SHP77 treated with DMSO at 0.1 percent for 48 hours (cell line): ENCODE data around the gene POLK.
"Not testable (repeated sequence)": the region's sequence is repeated elsewhere in the genome, so short reads cannot be mapped to it uniquely, and the experiment has no call there.

Source experiments
- DNase-seq: peaks from one replicate; lab custom pipeline; 2025; lab: John Stamatoyannopoulos, UW

Gene POLK

DNA sequence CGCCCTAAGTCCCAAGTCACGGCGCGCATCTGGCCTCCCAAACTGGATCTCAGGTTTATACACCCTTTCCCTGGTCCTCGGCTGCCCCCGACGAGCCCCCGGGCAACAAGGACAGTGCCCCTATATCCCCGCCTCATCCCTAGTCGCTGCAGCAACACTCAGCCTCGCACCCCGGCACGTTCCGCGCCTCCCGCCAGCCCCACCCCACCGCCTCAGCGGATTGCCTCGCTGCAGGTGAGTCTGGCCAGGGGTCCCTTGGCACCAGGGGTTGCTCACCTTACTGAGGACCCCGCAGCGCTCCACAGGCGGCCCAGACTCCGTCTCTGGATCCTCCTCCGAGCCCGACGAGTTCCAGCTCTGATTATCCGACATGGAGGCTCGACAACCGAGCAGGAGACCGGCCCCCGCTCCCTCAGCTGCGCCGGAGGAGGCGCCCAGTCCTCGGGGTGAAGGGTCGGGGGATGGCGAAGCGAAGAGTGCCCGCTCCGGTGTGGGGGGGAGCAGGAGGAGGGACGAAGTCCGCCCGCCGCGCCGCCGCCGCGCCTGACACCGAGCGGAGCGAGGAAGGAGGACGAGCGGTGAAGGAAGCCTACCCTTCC lies 756 bp upstream of the POLK start:
- DNase-seq = peak; percentile 34

DNA sequence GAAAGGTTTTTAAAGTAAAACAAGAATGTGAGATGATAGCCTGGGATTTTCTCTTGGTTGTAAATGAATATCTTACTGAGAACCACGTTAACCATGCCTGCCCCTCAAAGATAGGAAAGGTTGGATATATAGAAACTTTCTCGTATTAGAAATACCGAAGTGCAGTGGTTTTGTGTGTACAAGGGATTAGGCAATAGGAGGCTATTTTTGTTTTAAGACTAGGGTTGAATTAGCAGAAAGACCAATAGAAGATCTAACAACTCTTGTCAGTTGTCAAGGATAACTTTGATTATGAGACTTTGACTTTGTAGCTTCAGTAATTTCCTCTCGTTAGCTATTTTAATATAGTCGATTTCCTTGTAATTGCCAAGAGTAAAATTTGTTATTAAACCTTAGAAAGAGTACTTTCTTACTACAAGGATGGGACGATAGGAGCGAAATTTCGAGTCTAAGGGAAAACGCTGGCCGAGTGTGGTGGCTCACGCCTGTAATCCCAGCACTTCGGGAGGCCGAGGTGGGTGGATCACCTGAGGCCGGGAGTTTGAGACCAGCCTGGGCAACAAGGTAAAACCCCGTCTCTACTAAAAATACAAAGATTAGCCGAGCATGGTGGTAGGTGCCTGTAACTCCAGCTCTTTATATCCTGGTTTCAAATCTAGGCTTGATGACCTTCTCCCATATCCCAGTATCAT lies 838 bp downstream of the POLK start:
- peak; percentile 28 for DNase-seq

DNA sequence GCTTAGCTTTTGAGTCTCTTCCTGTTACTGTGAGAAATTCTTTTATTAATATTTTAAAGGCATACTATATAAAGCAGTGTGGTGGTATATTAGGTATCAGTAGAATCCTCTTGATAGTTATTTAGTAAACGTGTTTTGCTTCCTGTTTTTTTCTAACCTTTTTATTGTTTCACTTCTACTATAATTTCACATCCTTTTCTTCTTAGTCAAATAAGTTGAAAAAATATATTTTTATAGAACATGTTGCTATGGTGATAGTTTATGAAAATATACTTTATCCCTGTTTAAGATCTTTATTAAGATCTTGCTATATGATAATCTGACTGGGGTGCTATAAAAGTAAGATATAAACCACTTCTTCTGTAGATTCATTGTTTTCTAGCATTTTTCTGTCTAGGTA lies 2.1 kb downstream of the POLK start:
- no peak for DNase-seq

DNA sequence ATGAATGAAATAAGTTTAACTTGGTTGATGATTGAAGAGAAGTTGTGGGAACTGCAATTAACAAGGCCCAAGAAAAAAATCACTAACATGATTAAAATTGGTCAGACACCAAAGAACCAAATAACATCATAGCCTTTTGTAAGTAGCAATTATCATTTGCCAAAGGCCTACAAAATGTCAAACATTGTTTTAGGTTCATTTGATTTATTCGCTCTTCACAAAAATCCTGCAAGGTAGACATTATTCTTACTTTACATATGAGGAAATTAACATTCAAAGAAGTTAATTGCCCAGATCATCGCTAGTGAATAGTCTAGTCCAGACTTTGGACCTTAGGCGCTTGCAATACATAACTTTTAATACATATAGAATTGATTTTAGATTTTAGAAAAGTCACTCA lies 2.6 kb downstream of the POLK start:
- DNase-seq = no peak

DNA sequence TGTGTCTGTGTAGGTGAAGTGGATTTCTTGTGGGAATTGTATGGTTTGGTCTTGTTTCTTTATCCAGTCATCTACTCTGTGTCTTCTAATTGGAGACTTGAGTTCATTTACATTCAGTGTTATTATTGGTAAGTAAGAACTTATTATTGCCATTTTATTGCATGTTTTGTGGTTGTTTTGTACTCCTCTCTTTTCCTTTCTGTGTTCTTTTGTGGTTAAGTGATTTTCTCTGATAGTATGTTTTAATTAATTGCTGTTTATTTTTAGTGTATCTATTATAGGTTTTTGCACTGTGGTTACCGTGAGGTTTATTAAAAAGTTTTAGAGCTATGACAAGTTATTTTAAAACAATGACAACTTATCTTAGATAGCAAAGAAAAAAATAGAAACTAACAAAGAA lies 8.1 kb downstream of the POLK start:
- DNase-seq = no peak

DNA sequence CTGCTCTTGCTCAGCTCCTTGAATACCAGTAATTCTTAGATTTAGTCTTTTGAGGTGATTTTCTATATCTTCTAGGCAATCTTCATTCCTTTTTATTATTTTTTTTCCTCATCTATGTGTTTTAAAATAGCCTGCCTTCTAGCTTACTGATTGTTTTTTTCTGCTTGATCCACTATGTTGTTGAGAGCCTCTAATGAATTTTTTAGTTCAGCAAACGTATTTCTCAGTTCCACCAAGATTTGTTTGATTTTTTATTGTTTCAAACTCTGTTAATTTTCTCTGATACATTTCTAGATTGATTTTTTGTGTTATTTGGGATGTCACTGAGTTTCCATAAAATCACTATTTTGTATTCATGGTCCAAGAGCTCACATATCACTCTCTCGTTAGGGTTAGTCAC lies 9.5 kb downstream of the POLK start:
- no peak for DNase-seq

DNA sequence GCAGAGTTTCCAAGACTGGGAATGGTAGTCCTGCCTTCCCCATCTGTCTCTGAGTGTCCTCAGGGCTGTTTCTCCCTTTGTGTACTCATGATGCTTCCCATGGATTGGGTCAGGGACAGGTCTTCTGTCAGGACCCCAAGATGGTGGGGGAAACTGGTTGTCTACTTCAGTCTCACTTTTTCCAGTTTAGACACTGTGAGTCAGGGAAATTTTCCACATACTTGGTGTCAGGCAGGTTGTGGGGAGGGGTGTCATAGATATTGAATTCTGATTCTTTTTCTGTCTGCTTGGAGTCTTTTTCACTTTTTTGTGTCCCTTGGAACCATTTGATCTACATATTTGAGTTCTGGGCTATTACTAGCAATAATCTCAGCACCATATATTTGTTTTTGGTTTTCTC lies 10.3 kb downstream of the POLK start:
- no peak for DNase-seq

DNA sequence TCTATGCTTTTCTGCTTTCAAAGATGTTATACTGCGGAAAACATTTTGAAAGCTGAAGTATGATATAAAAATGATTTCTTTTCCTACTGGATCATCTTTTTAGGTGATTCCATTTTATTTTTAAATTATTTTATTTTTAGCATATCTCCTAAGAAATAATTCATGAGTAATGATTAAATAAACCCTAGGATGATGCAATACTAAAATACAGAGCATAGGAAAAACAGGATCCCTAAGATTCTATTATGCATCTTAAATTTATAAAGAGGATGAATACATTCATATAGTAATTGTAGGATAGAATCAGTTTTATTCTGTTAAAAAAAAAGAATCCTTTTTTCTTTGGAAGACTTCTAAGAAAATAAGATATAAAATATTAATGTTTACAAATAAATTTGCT lies 10.9 kb downstream of the POLK start:
- DNase-seq = no peak

DNA sequence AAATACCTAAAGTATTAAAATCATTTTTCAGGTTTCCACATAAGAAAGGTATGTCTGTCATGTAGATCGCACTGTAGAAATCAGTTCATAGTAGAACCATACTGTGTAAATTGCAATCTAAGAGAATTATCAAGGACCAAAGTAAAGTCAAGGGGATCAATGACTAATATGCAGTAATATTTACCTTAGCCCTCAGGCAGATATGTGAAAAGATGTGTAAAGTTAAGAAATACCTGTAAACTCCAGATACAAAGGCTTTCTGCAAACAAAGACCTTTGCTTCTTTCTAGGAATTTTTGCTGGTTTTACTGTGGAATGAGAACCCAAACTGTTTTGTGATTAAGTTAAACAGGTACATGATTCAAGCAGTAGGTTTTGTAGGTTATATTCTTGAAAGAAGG lies 11.6 kb downstream of the POLK start:
- no peak for DNase-seq

DNA sequence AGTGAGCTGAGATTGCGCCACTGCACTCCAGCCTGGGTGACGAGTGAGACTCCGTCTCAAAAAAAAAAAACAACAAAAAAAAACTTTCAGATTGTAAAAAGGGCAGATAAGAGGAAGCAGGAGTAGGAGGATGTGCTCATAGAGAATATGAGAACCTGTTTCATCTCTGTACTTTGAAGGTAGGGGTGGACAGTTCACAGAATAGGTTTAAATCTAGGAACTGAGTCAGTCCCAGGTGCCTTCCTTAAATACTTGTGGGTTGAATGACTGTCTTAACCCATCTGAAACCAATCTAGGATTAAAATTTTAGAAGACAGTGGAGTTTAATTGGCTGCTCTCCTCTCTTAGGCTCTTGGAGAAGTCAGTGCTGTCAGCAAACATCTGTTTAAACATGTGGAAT lies 12.4 kb downstream of the POLK start:
- no peak for DNase-seq

DNA sequence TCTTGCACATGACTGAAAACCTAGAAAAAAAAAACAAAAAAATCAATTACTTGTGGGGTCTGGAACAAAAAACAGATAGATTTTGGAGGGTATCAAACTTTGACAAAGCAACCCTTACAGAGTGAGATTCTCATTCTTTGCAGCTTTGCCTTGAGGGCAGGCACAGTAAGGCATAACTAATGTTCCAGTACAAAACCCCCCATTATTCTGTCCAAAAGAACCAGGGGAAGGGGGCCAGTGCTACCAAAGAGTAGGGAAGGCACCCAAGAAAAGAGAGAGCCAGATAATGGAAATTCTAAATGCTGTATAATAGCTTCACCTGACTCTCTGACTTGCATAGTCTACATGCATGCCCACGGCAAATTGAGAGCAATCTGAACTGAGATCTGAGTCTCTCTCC lies 12.9 kb downstream of the POLK start:
- no peak for DNase-seq

DNA sequence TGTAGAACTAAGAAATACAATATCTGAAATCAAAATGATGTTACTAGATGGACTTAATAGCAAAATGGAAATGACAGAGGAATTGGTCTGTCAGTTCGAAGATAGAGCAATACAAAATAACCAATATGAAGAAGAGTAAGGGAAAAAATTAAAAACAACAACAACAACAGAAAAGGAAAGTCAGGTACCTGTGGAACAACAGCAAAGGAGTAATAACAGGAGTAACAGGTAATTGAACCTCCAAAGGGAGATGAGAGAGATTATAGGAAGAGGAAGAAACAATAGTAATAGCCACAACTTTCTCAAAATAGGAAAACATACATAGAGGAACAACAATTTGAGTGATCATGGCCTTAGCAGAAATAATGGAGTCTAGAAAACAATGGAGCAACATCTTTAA lies 13.7 kb downstream of the POLK start:
- no peak for DNase-seq

DNA sequence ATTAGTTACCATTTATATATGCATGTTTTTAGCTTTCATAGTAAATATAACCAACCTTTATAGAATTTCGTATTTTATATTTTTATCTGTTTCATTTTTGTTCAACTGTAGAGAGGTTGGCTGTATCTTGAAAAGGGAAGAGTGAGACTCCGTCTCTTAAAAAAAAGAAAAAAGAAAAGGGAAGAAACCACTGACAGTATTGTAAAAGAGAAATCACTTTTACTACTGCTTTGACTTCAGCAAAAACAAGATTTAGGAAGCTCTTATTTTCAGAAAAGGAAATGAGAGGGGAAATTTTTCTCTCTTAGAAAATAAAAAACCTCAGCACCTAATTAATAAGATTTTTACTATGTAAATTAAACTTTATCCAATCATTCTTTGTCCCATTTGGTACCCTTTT lies 14.4 kb downstream of the POLK start:
- DNase-seq = no peak

DNA sequence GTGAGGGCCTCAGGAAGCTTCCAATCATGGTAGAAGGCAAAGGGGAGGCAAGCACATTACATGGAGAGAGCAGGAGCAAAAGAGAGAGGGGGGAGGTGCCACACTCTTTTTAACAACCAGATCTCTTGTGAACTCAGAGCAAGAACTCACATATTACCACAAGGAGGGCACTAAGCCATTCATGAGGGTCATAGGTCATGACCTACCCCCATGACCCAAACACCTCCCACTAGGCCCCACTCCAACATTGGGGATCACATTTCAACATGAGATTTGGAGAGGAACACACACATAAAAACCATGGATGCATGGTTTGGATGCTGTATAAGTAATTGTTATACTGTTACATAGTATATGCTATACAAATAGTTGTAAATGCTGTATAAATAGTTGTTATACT lies 17.5 kb downstream of the POLK start:
- no peak for DNase-seq

DNA sequence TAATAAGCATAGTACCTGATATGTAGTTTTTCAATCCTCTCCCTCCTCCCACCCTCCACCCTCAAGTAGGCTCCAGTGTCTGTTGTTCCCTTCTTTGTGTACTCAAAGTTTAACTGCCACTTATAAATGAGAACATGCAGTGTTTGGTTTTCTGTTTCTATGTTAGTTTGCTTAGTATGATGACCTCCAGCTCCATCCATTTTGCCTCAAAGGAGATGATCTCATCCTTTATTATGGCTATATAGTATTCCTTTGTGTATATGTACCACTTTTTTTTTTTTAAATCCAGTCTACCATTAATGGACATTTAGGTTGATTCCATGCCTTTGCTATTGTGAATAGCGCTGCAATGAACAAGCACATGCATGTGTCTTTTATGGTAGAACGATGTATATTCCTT lies 20.5 kb downstream of the POLK start:
- DNase-seq = no peak

DNA sequence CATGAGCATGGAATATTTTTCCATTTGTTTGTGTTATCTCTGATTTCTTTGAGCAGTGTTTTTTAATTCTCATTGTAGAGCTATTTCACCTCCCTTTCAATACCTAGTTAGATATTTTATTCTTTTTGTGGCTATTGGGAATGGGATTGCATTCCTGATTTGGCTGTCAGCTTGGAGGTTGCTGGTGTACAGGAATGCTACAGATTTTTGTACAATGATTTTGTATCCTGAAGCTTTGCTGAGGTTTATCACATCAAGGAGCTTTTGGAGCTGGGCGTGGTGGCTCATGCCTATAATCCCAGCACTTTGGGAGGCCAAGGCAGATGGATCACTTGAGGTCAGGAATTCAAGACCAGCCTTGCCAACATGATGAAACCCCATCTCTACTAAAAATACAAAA lies 22.0 kb downstream of the POLK start:
- DNase-seq = not testable (repeated sequence)

DNA sequence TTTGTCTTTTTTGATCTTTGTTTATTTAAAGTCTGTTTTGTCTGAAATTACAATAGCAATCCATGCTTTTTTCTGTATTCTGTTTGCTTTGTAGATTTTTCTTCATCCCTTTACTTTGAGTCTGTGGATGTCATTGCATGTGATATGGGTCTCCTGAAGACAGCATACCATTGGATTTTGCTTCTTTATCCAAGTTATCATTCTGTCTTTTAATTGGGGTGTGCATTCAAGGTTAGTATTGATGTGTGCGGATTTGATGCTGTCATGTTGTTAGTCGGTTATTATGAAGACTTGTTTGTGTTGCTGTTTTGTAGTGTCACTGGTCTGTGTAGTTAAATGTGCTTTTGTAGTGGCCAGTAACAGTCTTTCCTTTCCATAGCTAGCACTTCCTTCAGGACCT lies 23.0 kb downstream of the POLK start:
- DNase-seq = no peak

DNA sequence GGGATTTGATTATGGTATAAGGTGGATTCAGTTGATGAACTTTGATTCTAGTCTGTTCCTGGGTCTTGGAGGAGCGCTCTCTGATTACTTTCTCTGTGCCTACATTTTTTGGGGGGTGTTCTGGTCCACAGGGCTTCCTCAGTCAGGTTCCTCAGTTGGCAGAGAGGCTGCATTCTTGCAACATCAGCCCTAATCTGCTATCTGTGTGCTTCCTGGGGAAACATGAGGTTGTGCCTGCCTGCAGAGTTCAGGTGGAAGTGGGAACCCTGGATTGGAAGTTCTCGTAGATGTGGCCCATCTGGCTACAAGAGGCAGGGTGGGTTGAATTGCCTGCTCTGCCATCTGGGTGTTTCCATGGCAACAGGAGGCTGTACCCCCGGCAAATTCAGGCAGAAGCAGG lies 24.5 kb downstream of the POLK start:
- DNase-seq = no peak

DNA sequence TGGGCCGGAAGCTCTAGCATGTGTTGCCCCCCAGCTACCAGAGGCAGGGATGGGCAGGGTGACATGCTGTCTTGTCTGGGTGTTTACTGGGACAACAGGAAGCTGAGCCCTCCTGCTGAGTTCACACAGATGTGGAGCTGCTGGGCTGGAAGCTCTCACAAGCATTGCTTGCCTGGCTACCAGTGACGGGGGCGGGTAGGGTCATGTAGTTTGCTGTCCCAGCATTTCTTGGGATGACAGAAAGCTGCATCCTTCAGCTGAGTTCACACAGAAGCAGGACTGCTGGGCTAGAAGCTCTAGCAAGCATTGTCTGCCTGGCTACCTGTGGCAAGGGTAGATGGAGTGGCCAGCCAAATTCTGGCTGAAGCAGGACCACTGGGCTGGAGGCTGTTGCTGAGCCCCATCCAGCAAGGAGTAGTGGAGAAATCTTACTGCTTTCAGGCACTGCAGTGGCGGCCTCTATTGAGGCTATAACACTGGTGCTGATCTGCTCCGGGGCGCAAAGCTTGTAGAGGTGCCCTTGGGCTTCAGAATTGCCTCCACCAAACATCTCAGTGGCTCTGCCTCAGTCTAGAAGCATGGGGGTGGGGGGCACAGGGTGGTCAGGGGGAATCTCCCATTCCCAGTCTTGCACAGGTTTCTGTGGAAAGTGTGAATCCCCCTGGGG lies 25.1 kb downstream of the POLK start:
- no peak for DNase-seq

DNA sequence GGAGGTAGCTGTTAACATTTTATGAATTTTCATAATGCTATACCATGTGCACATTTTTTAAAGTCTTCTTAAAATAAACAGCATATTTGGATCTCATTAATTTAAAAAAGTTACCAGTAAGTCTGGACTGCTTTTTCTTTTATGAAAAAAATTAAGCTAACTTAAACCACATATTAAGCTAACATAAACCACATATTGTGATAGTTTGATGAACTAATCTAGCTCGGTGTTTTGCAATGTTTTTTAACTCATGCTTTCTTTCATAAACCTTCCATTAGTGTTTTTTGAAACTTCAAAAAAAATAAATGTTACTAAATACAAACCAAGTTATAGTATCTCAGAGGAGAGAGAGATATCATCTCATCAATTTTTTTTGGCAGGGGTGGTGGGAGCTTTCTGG lies 26.5 kb downstream of the POLK start:
- DNase-seq = no peak

DNA sequence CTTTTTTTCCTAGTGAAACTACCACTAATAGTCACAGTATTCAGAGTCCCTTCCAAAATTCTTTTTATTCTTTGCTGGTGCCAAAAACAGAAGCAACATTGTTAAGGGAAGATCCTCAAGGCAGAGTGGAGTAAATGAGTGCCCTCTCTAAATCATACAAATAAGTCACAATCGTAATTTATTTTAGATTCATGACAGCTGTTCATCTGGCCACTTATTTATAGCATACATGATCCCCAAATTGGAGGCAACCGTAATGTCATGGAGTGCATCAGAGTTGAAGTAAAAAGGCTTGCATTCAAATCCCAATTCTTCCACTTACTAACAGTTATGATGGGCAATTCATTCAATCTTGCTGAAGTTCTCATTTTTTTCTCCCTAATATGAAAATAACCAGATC lies 33.4 kb downstream of the POLK start:
- no peak for DNase-seq

DNA sequence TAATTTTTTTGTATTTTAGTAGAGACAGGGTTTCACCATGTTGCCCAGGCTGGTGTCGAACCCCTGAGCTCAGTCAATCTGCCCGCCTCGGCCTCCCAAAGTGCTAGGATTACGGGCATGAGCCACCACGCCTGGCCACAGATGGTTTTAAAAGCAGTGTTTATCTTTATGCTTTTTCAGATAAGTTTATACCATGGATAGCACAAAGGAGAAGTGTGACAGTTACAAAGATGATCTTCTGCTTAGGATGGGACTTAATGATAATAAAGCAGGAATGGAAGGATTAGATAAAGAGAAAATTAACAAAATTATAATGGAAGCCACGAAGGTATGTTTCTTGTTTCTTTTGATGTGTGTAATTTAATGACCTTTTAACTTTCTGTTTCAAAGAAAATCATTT lies 35.1 kb downstream of the POLK start:
- DNase-seq = no peak

DNA sequence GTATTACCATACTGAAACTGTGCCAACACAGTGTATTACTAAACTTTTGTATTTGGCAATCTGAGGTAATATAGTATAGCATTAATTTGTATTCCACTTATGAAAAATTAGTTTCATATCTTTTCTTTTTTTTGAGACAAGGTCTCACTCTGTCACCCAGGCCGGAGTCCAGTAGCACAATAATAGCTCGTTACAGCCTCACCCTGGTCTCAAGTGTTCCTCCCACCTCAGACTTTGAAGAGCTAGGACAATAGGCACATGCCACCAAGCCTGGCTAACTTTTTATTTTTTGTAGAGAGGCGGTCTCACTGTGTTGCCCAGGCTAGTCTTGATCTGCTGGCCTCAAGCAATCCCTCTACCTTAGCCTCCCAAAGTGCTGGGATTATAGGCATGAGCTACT lies 36.1 kb downstream of the POLK start:
- DNase-seq = no peak

DNA sequence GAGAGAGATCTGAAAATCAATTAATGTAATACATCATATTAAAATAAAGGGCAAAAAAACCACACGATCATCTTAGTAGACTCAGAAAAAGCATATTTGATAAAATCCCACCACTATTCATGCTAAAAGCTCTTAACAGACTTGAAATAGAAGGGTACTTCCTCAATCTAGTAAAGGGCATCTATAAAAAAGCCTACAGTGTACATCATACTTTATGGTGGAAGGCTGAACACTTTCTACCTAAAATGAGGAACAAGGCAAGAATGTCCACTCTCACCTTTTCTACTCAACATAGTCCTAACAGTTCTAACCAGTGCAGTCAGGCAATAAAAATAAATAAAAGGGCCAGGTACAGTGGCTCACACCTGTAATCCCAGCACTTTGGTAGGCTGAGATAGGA lies 38.9 kb downstream of the POLK start:
- no peak for DNase-seq
